Fibroblast of pulmonary artery (primary cell): ENCODE results near the gene NOC2L.

ENCODE experiments used
- DNase-seq: peaks from one replicate; pipeline ENCODE4 v3.0.0-alpha.2; 2010; ENCODE audit warnings: low read depth
- H3K4me3 ChIP-seq: replicated peaks from 2 replicates; pipeline ENCODE4 v1.5.1; 2011; ENCODE audit warnings: low read depth, mild to moderate bottlenecking, control low read depth, low read length, moderate library complexity
- CTCF ChIP-seq: IDR thresholded peaks from 2 replicates; pipeline ENCODE4 v1.5.1; 2011; ENCODE audit warnings: mild to moderate bottlenecking, control low read depth, low read length, inconsistent platforms; ENCODE audit errors: missing control alignments

NOC2L gene

GRCh38 chr1:967466-968343 is 8.6 kb upstream of the NOC2L start:
- no peak for TF ChIP-seq CTCF
- DNase-seq = no peak
- H3K4me3 ChIP-seq = no peak overlapping the region

- no peak for TF ChIP-seq CTCF
- peak overlapping the region; percentile 62 for H3K4me3 ChIP-seq
- DNase-seq = peak; percentile 42
These were observed 7.7 kb upstream of the NOC2L start for GRCh38 chr1:966704-967300.

- no peak for TF ChIP-seq CTCF
- H3K4me3 ChIP-seq = peak within 1 kb of the TSS; percentile 62
- no peak for DNase-seq
These were observed 7.2 kb upstream of the NOC2L start, which contains the start of gene PLEKHN1 for GRCh38 chr1:966135-966703. Gene PLEKHN1 (plus strand): TSS chr1:966482. CDS start chr1:966532, 50 bp downstream.

GRCh38 chr1:965526-966134 is 6.6 kb upstream of the NOC2L start:
- no peak overlapping the region for H3K4me3 ChIP-seq
- TF ChIP-seq CTCF = no peak
- no peak for DNase-seq

GRCh38 chr1:964691-965525 is 5.9 kb upstream of the NOC2L start:
- no peak for DNase-seq
- no peak for TF ChIP-seq CTCF
- H3K4me3 ChIP-seq = no peak overlapping the region
